Measurements from ENCODE around the gene PSMD6.

Gene PSMD6

DNA sequence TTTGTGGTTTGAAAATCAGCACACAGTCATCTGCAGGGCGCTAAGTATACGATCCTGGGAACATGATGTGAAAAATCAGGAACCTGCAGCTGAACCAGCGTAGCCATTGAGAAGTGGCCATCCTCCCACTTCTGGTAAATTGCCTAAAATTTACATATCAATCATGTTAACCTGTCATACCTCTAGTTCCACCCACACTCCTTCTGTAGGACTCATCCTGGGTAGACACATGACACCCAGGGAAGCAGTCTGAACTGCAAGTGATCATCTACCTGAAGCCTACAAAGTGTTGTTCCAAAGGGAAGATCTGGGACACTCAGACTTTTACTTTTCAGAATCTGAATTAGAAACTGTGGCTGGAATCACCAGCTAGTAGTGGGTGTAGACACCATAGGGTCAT is 5.5 kb upstream of the PSMD6 start:
- no peak overlapping the region for H2AFZ ChIP-seq (ENCODE audit: low read length, unreplicated experiment)
- H3K27ac ChIP-seq (ENCODE audit: low read depth, low read length): no peak overlapping the region
- no peaks in the 10 kb centered on the region for H3K79me2 ChIP-seq (ENCODE audit: control insufficient read depth, insufficient read depth, low read length, unreplicated experiment)
- no peak overlapping the region for H3K4me3 ChIP-seq (ENCODE audit: low read depth, low read length)
- H3K36me3 ChIP-seq (ENCODE audit: insufficient read depth, low read length): no peaks in the 10 kb centered on the region
- no peaks in the 10 kb centered on the region for H3K4me1 ChIP-seq (ENCODE audit: control insufficient read depth, insufficient read depth, low read length, unreplicated experiment)
- H3K27me3 ChIP-seq (ENCODE audit: insufficient read depth, low read length): peaks cover 8% of the 10 kb centered on the region; the same call in 1 of the 2 replicates

DNA sequence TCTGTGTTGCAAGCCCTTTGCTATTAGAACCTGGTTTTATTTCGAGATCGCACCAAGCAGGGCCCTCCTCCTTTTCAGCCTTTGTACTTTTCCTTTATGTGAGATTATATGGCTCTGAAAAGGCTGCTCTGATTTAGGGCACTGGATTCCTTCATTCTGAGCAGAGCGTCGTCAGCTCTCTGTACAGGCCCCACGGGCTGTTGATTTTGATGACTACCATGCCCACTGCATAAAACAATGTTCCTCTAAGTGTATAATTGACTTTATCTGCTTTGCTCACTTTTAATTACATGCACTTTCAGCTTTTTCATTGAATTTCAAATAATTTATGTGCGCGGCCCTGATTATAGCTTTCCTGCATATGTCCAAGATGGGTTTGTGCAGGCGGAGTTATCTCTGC is 4.4 kb upstream of the PSMD6 start:
- H3K79me2 ChIP-seq (ENCODE audit: control insufficient read depth, insufficient read depth, low read length, unreplicated experiment): peaks cover 6% of the 10 kb centered on the region
- no peak overlapping the region for H2AFZ ChIP-seq (ENCODE audit: low read length, unreplicated experiment)

DNA sequence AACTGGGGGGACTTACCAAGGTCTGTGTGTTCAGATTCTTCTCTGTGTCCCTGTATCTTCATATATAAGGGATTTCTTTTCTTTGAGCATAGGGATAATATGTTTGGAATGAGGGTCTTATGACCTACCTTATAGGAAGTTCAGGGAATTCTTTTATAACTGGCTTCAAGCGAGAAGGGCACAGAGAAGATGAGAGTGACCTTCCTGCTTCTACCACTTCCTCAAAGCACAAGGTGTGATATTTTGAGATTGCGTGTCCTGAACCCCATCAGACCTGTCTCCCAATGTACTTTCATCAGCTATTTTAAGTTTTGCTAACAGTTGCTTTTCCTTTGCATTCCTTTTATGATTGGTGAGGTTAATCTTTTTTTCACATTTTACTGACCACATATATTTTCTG is 3.1 kb upstream of the PSMD6 start:
- no peaks in the 10 kb centered on the region; the same call in 1 of the 2 replicates for H3K36me3 ChIP-seq (ENCODE audit: insufficient read depth, low read length)
- H3K79me2 ChIP-seq (ENCODE audit: control insufficient read depth, insufficient read depth, low read length, unreplicated experiment): peaks cover 19% of the 10 kb centered on the region
- H3K27ac ChIP-seq (ENCODE audit: low read depth, low read length): no peak overlapping the region
- no peak overlapping the region for H2AFZ ChIP-seq (ENCODE audit: low read length, unreplicated experiment)
- H3K4me1 ChIP-seq (ENCODE audit: control insufficient read depth, insufficient read depth, low read length, unreplicated experiment): peaks cover 9% of the 10 kb centered on the region
- no peak overlapping the region for H3K4me3 ChIP-seq (ENCODE audit: low read depth, low read length)
- H3K27me3 ChIP-seq (ENCODE audit: insufficient read depth, low read length): peaks cover 8% of the 10 kb centered on the region; the same call in 1 of the 2 replicates

More for the DNA sequence above, 4.4 kb upstream of the PSMD6 start:
- no peaks in the 10 kb centered on the region for H3K4me1 ChIP-seq (ENCODE audit: control insufficient read depth, insufficient read depth, low read length, unreplicated experiment)
- H3K4me3 ChIP-seq (ENCODE audit: low read depth, low read length): no peak overlapping the region
- H3K27ac ChIP-seq (ENCODE audit: low read depth, low read length): no peak overlapping the region
- peaks cover 8% of the 10 kb centered on the region; the same call in 1 of the 2 replicates for H3K27me3 ChIP-seq (ENCODE audit: insufficient read depth, low read length)
- H3K36me3 ChIP-seq (ENCODE audit: insufficient read depth, low read length): no peaks in the 10 kb centered on the region

DNA sequence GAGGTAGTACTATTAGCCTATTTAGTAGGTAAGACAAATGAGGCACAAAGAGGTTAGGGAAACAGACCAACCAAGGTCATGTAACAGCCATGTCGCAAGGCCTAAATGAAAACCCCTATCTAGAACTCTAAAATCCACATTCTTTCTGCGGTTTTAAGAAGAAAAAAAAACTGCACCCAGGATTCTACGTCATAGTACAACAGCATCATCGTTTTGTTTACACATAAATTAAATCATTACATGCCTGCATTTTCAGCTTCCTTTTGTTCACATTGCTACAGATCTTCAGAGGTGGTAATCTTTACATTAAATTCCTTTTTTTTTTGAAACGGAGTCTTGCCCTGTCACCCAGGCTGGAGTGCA is 548 bp upstream of the PSMD6 start:
- no peak overlapping the region for H3K27ac ChIP-seq (ENCODE audit: low read depth, low read length)
- peak overlapping the region; percentile 97 for H3K4me3 ChIP-seq (ENCODE audit: low read depth, low read length)
- peaks cover 13% of the 10 kb centered on the region for H3K36me3 ChIP-seq (ENCODE audit: insufficient read depth, low read length)
- no peaks in the 10 kb centered on the region; the same call in 1 of the 2 replicates for H3K27me3 ChIP-seq (ENCODE audit: insufficient read depth, low read length)
- H3K79me2 ChIP-seq (ENCODE audit: control insufficient read depth, insufficient read depth, low read length, unreplicated experiment): peaks cover 32% of the 10 kb centered on the region
- H3K4me1 ChIP-seq (ENCODE audit: control insufficient read depth, insufficient read depth, low read length, unreplicated experiment): peaks cover 13% of the 10 kb centered on the region
- peak overlapping the region; percentile 95 for H2AFZ ChIP-seq (ENCODE audit: low read length, unreplicated experiment)

DNA sequence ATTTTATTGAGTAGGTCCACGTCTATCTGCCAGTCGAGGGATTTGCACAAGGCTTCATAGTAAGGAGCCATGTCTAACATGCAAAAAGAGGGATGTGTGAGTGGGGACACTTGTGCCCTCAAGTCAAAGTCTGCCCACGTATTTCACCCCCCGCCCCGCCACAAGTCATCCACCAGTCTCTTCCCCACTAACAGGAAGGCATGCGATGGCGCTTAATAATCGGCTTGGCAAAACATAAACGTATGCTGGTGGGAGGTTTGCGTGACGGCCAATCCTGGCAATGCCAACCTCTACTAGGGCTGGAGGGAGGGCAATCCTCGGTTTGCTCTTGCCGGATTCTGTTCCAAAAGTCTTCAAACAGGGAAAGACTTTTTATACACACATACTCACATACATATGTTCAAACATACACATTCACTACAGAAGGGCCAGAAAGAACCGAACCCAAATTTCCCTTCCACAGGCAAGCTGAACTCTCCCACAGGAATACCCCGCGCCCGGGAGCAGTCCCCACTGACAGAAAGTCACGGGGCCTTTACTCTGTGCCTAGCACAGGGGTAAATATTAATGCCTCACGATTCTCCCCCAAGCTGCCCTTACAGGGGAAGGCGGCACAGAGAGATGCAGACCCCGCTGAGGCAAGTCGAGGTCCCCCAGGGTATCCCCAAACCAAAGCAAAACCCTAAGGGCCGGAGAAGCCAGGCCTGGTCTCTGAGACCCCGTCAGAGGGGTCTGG is 675 bp downstream of the PSMD6 start:
- Histone ChIP-seq H3K4me3 (ENCODE audit: low read depth, low read length) (peak overlapping the region; percentile 97), H3K36me3 (ENCODE audit: insufficient read depth, low read length) (peaks cover 24% of the 10 kb centered on the region), H3K4me1 (ENCODE audit: control insufficient read depth, insufficient read depth, low read length, unreplicated experiment) (peaks cover 14% of the 10 kb centered on the region), H3K79me2 (ENCODE audit: control insufficient read depth, insufficient read depth, low read length, unreplicated experiment) (peaks cover 32% of the 10 kb centered on the region), H3K27ac (ENCODE audit: low read depth, low read length) (peak overlapping the region; percentile 64), H3K27me3 (ENCODE audit: insufficient read depth, low read length) (no peaks in the 10 kb centered on the region; the same call in 1 of the 2 replicates), H2AFZ (ENCODE audit: low read length, unreplicated experiment) (peak overlapping the region; percentile 90)

DNA sequence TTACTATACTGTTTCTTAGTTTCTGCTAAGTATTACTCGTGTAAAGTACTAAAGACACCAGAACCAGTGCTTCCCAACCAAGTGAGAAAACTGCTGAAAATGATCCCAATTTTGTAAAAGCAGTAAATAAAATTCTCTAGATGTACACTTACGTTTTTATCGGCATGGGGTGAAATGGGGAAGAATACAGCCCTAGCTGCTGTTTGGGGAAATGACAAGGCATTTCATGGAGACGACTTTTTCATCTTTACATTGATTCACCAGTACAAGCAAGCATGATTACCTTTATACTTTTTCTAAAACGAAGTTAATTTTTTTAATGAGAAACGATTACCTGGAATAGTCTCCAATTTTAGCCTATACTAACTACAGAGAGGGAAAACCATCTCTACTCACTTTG is 1.4 kb downstream of the PSMD6 start:
- peak overlapping the region; percentile 64; the same call in 1 of the 2 replicates for H3K27ac ChIP-seq (ENCODE audit: low read depth, low read length)
- peak overlapping the region; percentile 97 for H3K4me3 ChIP-seq (ENCODE audit: low read depth, low read length)
- peaks cover 21% of the 10 kb centered on the region for H3K4me1 ChIP-seq (ENCODE audit: control insufficient read depth, insufficient read depth, low read length, unreplicated experiment)
- H3K36me3 ChIP-seq (ENCODE audit: insufficient read depth, low read length): peaks cover 28% of the 10 kb centered on the region
- peaks cover 32% of the 10 kb centered on the region for H3K79me2 ChIP-seq (ENCODE audit: control insufficient read depth, insufficient read depth, low read length, unreplicated experiment)
- H2AFZ ChIP-seq (ENCODE audit: low read length, unreplicated experiment): no peak overlapping the region
- H3K27me3 ChIP-seq (ENCODE audit: insufficient read depth, low read length): no peaks in the 10 kb centered on the region

DNA sequence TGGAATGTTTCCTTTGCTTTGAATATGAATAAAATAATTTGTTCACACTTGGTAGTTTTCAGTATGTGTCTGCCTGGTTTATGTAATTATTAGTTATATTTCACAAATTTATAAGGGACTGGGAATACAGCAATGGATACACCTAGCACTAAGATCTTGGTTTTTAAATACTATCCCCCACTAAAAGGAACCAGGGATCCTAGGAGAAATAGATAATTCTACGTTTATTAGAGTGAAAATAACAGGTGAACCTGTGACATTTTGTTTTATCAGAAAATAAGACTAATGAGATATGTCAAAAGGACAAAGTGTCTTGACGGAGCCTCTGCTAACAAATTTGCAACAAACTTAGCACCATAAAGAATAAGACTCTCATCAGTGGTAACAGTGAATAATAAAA is 3.4 kb downstream of the PSMD6 start:
- Histone ChIP-seq H3K36me3 (ENCODE audit: insufficient read depth, low read length) (peaks cover 43% of the 10 kb centered on the region), H2AFZ (ENCODE audit: low read length, unreplicated experiment) (no peak overlapping the region), H3K79me2 (ENCODE audit: control insufficient read depth, insufficient read depth, low read length, unreplicated experiment) (peaks cover 39% of the 10 kb centered on the region), H3K27me3 (ENCODE audit: insufficient read depth, low read length) (no peaks in the 10 kb centered on the region), H3K4me3 (ENCODE audit: low read depth, low read length) (no peak overlapping the region), H3K27ac (ENCODE audit: low read depth, low read length) (no peak overlapping the region), H3K4me1 (ENCODE audit: control insufficient read depth, insufficient read depth, low read length, unreplicated experiment) (peaks cover 25% of the 10 kb centered on the region)

DNA sequence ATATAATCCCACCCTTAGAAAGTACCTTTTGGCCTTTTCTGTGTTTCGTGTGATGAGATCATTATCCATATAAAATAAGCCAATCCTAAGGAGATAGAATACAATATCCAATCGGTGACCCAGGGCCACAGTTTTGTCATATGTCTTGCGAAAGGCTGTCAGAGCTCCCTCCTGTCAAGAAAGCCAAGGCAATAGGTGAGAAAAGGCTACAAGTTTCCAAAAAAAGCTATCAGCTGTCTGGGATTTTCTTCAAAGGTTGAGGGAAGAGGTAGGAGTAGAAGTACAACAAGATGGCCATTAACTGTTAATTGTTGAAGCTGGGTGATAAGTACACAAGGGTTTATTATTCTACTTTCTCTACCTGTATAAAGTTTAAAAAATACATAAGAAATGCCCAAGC is 4.0 kb downstream of the PSMD6 start:
- no peak overlapping the region for H3K4me3 ChIP-seq (ENCODE audit: low read depth, low read length)
- H3K36me3 ChIP-seq (ENCODE audit: insufficient read depth, low read length): peaks cover 49% of the 10 kb centered on the region
- H3K27me3 ChIP-seq (ENCODE audit: insufficient read depth, low read length): no peaks in the 10 kb centered on the region
- H3K79me2 ChIP-seq (ENCODE audit: control insufficient read depth, insufficient read depth, low read length, unreplicated experiment): peaks cover 44% of the 10 kb centered on the region
- H2AFZ ChIP-seq (ENCODE audit: low read length, unreplicated experiment): no peak overlapping the region
- H3K27ac ChIP-seq (ENCODE audit: low read depth, low read length): no peak overlapping the region
- peaks cover 25% of the 10 kb centered on the region for H3K4me1 ChIP-seq (ENCODE audit: control insufficient read depth, insufficient read depth, low read length, unreplicated experiment)

DNA sequence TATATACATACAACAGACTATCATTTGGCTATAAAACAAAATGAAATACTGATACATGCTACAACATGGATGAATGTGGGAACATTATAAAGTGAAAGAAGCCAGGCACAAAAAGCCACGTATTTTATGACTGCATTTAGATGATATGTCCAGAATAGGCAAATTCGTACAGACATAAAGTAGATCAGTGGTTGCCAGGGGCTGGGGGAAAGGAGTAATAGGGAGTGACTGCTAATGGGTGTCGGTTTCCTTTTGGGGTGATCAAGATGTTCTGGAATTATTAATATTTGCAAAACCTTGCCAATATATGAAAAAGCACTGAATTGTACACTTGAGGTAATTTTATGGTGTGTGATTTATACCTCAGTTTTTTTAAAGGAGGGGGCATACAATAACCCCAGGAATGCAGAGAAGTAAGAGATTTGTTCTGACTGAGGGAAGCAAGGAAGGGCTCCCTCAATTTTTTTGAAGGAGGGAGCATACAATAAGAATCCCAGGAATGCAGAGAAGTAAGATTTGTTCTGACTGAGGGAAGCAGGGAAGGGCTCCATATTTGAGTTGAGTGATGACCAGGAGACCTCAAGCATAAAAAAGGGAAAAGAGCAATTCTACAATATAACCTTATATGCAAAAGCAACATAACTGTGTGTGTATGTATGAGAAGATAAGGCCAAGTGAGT is 6.2 kb downstream of the PSMD6 start:
- Histone ChIP-seq H3K36me3 (ENCODE audit: insufficient read depth, low read length) (peaks cover 71% of the 10 kb centered on the region), H3K4me3 (ENCODE audit: low read depth, low read length) (no peak overlapping the region)

DNA sequence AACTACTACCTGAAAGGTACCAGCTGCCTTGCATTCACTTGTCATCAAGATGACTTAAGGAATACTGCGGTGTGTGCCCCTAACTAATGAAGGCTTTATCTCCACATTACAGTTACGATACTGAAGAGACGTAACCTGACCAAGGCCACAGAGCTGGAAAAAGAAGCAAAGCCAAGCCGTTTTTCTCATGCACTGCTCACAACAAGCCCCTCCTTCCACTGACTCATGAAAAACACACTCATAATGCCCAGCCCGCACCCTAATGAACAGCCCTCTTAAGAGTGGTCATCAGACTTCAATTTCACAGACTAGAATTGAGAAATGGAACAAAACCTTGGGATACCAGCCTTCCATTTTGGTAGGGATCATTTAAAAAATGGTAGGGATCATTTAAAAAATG is 11.6 kb downstream of the PSMD6 start:
- H3K79me2 ChIP-seq (ENCODE audit: control insufficient read depth, insufficient read depth, low read length, unreplicated experiment): peaks cover 30% of the 10 kb centered on the region
- H3K4me1 ChIP-seq (ENCODE audit: control insufficient read depth, insufficient read depth, low read length, unreplicated experiment): peaks cover 36% of the 10 kb centered on the region
- peaks cover 86% of the 10 kb centered on the region for H3K36me3 ChIP-seq (ENCODE audit: insufficient read depth, low read length)
- H3K4me3 ChIP-seq (ENCODE audit: low read depth, low read length): no peak overlapping the region
- no peaks in the 10 kb centered on the region for H3K27me3 ChIP-seq (ENCODE audit: insufficient read depth, low read length)
- no peak overlapping the region for H2AFZ ChIP-seq (ENCODE audit: low read length, unreplicated experiment)
- H3K27ac ChIP-seq (ENCODE audit: low read depth, low read length): peak overlapping the region; percentile 24; the same call in 1 of the 2 replicates

More for the DNA sequence above, 6.2 kb downstream of the PSMD6 start:
- Histone ChIP-seq H3K27ac (ENCODE audit: low read depth, low read length) (peak overlapping the region; percentile 31), H2AFZ (ENCODE audit: low read length, unreplicated experiment) (no peak overlapping the region), H3K27me3 (ENCODE audit: insufficient read depth, low read length) (no peaks in the 10 kb centered on the region), H3K79me2 (ENCODE audit: control insufficient read depth, insufficient read depth, low read length, unreplicated experiment) (peaks cover 39% of the 10 kb centered on the region), H3K4me1 (ENCODE audit: control insufficient read depth, insufficient read depth, low read length, unreplicated experiment) (peaks cover 29% of the 10 kb centered on the region)

DNA sequence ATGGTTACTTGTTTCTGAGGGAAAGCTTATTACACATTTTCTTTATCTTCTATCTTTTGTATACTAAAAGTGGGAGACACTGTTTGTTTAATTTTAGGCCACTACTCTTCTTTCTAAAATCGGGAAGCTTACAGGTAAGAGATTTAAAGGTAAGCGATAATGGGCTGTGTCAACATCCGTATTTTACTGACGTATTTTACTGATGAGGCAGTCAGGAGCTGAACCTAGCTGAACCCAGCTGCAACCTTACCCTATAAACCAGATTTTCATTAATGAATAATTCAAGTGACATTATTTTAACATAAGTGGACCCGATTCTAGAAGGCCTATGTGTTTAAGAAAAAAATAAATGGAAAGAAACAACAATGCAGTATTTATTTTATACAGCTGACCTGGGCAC is 13.1 kb downstream of the PSMD6 start:
- H2AFZ ChIP-seq (ENCODE audit: low read length, unreplicated experiment): no peak overlapping the region
- no peak overlapping the region for H3K4me3 ChIP-seq (ENCODE audit: low read depth, low read length)
- H3K27me3 ChIP-seq (ENCODE audit: insufficient read depth, low read length): no peaks in the 10 kb centered on the region
- peaks cover 90% of the 10 kb centered on the region for H3K36me3 ChIP-seq (ENCODE audit: insufficient read depth, low read length)
- H3K27ac ChIP-seq (ENCODE audit: low read depth, low read length): no peak overlapping the region
- H3K4me1 ChIP-seq (ENCODE audit: control insufficient read depth, insufficient read depth, low read length, unreplicated experiment): peaks cover 34% of the 10 kb centered on the region
- peaks cover 26% of the 10 kb centered on the region for H3K79me2 ChIP-seq (ENCODE audit: control insufficient read depth, insufficient read depth, low read length, unreplicated experiment)

All from ACC112 (cell line).